Measurements from ENCODE around the gene SLX9.
"Not testable (repeated sequence)": the region's sequence is repeated elsewhere in the genome, so short reads cannot be mapped to it uniquely, and the experiment has no call there.

Gene SLX9

DNA sequence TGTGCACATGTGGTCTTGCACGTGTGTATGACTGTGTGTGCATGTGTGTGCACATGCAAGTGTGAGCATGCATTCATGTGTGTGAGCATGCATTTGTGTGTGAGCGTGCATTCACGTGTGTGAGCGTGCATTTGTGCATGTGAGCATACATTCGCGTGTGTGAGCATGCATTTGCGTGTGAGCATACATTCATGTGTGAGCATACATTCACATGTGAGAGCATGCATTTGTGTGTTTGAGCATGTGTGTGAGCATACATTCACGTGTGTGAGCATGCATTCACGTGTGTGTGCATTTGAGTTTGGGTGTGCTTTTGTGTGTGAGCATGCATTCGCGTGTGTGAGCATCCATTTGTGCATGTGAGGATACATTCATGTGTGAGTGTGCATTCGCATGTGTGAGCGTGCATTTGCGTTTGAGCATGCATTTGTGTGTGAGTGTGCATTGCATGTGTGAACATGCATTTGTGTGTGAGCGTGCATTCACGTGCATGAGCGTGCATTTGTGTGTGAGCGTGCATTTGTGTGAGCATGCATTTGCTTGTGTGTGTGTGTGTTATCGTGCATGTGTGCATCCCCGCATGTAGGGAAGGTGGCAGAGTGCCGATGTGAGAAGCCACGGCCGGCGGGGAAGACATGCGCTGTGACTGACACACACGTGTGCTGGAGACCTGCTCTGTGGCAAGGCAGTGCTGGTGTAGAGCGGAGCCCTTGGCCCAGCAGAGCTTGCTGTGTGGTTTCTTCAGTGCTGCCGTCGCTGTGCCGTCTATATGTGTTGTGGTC is 37.4 kb upstream of the SLX9 start:
- DNase-seq (ENCODE audit: low read depth) = no peak

GRCh38 chr21:44903050-44903685 is 36.7 kb upstream of the SLX9 start:
- DNase-seq (ENCODE audit: low read depth) = no peak

- no peak for DNase-seq (ENCODE audit: low read depth)
These were observed 36.1 kb upstream of the SLX9 start for GRCh38 chr21:44903689-44904088.

DNA sequence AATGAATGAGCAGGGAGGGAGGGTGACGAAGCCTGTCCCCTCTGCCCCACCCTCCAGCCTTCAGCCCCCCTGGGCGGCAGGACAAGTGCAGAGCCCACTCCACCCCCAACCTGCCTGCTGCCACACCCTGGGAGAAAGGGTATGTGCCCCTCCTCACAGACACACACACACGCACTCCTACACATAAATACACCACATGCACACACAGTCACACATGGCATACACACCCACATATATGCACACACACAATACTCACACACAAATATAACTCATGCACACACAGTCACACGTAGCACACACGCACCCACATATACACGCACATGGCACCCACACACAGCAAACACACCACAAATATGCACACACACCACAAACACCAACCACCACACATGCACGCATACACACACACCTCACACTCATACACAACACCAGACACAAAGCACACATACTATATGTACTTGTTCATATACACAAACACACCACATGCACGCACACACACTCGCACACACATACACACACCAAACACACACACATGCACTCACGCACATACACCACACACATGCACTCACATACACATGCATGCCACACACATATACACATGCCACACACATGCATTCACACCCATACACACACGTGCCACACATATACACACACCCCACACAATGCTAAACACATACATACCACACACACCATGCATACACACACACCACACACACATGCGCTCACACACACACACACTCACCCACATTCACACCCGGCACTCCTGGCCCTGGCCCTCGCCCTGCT is 35.5 kb upstream of the SLX9 start:
- no peak for DNase-seq (ENCODE audit: low read depth)

DNA sequence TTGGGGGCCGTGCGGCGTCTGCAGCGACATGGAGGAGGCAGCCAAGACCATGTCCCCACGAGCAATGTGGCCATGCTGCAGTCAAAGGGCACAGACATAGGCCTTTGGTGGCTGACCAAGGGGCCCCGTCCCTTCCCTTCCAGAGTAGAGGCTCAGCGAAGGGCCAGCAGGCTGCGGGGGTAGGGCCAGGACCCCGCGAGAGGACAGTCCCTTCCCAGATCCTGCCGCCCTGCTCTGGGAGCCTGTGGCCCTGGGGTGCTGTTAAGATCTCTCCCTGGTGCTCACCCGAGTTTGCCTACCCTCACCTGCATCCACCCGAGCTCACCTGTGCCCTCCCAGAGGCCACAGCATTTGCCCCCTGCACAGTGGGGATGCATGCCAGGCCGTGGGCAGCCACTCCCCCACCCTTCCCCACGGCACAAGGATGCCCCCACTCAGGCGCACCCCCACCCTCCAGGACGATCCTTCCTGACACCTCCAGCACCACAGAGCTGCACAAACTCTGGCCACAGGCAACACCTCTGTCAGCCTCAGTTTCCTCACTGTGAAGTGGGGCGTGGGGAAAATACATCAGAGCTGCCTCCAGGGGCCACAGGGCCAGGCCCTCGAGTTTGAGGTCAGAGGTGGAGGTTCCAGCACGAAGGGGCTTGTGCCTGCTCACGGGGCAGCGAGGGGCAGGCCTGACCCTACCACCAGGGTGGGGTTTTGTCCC is 34.7 kb upstream of the SLX9 start:
- DNase-seq (ENCODE audit: low read depth) = no peak

DNA sequence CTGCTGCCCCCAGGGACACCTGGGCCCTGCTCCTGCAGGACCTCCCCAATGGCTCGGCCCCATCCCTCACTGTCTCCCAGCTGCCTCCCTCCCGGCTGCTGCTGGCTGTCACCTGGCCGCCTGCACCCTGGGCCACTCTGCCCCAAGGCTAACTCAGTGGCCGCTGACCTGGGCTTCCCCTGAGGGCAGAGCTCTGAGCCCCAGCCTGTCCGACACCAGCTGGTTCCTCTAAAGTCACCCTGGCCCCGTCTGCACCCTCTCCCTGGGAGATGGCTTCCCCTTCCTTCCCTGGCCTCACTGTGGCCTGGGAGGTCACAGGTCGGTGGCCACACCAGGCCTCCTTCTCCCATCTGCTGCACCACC is 34.1 kb upstream of the SLX9 start:
- DNase-seq (ENCODE audit: low read depth) = no peak

DNA sequence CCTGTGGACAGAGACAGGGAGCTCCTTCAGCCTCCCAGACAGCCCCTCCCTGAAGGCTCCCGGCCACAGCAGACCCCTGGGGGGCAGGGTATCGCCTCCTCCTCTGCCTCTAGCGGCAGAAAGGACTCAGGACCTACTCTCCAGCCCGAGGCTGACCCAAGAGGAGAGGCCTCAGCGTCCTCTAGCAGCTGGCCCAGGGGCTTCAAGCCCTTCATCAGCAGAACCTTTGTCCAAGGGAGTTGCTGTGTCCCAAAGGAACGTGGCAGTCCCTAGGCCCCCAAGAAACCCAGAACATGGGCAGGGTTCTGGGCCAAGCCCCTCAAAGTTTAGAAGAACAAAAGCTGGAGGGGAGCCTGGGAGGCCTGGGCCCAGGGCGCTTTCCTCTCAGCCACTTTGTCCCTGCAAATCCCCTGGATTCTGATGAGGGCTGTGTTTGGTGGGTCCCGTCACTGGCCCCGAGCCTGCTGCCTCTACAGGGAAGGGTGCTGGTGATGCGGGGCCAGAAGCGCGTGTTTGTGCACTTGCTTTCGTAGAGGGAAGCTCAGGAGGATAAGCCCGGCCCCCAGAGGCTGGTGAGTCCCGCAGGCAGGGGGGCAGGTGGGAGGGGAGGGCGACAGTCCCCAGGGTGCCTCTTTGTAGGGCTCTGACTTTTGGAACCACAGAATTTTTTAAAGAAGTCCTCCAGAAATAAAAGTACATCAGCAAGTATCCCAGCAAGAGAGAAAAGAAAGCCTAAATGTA is 32.4 kb upstream of the SLX9 start:
- no peak for DNase-seq (ENCODE audit: low read depth)

DNA sequence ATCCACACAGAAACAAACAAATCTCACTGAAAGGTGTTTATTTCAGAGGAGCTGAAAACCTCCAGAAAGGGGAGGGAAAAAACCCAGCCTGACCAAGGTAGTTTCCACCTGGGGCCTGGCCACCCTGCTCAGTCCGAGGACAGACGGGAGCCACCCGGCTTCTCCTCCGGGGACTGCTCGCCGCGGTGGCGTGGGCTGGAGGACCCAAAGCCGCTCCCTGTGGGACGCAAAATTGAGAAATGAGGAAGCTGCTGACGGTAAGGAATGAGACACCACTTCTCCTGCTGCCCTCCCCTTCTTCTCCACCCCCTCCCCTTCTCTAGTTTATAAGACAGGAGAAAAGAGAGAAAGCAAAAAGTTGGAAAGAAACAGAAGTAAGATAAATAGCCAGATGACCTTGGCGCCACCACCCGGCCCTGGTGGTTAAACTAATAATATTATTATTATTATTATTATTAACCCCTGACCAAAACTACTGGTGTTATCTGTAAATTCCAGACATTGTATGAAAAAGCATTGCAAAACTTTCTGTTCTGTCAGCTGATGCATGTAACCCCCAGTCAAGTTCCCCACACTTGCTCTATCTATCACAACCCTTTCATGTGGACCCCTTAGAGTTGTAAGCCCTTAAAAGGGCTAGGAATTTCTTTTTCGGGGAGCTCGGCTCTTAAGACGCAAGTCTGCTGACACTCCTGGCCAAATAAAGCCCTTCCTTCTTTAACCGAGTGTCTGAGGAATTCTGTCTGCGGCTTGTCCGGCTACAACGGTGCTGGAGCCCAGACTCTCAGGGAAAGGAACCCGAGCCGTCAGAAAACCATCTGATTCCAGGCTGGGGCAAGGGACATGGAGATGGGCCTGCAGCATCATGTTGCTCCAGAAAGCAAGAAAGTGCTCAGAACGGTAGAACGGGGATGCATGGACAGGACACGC is 31.6 kb upstream of the SLX9 start:
- no peak for DNase-seq (ENCODE audit: low read depth)

DNA sequence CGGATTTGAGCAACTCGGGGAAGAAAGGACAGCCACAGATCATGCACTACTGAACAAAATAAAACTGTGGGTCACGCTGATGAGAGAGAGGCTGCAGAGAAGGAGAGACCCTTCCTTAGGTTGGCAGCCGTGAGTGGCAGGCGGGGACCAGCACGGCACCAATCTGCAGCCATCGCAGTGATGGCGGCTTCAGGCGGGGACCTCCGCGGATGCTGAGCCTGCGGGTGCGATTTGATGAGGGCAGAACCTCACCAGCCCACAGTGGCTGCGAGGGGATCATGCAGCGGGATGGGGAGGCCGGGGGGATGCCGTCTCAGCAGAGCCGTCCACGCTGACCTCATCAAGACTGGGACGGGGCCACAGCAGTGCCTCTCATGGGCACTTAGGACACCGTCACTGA is 30.9 kb upstream of the SLX9 start:
- DNase-seq (ENCODE audit: low read depth) = no peak

GRCh38 chr21:44909719-44910118 is 30.1 kb upstream of the SLX9 start:
- no peak for DNase-seq (ENCODE audit: low read depth)

DNA sequence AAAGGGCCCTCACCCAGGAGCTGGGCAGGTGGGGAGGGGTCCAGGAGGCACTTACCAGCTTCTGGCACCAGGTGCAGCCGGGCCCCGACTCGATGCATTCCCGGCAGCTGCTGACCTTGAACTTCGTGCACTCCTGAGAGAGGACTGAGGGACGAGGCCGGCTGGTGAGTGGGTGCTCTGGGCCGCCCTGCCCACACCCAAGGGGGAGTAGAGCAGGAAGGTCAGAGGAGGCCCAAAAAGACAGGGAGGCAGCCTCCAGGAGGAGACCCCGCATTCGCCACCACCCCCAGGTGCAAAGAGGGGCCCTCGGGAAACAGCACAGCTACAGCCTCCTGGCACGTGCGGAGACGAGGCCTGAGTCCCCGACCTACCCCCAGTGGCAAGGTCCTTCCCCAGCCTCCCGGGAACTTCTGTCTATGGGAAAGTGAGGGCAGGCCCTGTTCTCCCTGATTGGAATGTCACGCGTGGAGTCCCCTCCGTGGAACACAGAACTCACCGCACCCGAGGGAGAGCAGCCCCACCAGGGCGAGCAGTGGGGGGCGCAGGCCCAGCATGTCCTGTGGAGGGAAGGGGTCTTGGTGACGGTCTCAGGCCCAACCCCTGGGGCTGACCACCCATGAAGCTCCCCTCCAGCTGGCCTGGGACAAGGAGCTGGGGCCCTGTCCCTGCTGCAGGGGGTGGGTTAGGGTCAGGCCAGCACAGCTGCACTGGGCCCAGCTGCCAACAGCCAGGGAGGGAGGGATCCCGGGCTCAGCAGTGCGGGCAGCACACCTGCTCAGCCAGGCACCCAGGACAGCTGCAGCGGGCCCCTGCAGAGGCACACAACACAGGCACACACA is 29.4 kb upstream of the SLX9 start:
- no peak for DNase-seq (ENCODE audit: low read depth)

GRCh38 chr21:44911068-44911383 is 28.8 kb upstream of the SLX9 start:
- DNase-seq (ENCODE audit: low read depth) = no peak

DNA sequence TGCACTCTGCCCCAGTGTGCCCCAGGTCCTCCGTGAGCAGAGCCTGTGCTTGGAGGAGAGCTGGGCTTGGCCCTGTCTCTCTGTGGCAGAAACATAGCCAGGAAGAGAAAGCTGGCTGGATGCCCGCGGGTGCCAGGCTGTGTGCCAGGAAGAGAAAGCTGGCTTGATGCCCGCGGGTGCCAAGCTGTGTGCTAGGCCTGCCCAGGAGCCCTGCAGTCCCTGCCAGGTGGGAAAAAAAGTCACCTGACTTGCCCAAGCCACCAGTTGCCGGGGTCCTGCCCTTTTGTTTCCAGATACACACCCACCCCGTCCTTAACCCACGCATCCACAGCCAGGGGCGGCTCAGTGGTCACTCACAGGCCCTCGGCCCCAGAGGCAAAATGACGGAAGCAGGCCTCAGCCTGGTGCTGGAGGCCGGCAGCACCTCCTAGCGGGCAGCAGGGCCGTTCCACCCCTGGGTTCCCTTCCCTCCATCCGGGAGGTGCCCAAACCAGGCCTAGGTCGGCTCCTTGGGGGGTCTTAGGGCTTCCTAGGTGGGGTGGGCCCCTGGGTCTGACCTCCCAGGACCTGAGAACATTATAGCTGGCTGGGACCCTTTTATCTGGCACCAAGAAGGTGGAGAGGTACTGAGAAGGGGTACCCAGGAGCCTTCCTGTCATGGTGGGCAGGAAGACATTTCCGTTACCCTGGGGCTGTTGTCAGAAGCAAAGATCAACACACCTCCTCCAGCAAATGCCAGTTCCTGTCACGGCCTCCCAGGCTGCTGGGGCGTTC is 28.3 kb upstream of the SLX9 start:
- DNase-seq (ENCODE audit: low read depth) = no peak

DNA sequence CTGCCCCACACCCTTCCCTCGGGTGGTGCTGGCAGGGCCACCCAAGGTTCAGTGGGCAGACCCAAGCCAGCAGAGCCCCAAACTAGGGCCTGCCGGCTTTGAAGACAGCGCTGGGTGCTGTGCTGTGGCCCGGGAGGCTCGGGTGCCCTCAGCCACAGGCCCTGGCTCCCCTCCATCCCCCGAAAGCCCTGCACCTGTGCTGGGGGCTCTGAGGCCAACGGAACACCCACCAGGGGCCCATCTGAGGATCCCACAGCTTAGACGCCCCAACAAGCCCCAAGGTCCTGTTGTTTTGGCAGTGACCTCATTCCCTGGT is 27.7 kb upstream of the SLX9 start:
- no peak for DNase-seq (ENCODE audit: low read depth)

GRCh38 chr21:44912506-44913412 is 27.1 kb upstream of the SLX9 start:
- DNase-seq (ENCODE audit: low read depth) = not testable (repeated sequence)

- DNase-seq (ENCODE audit: low read depth) = no peak
These were observed 26.2 kb upstream of the SLX9 start for GRCh38 chr21:44913425-44914175.

DNA sequence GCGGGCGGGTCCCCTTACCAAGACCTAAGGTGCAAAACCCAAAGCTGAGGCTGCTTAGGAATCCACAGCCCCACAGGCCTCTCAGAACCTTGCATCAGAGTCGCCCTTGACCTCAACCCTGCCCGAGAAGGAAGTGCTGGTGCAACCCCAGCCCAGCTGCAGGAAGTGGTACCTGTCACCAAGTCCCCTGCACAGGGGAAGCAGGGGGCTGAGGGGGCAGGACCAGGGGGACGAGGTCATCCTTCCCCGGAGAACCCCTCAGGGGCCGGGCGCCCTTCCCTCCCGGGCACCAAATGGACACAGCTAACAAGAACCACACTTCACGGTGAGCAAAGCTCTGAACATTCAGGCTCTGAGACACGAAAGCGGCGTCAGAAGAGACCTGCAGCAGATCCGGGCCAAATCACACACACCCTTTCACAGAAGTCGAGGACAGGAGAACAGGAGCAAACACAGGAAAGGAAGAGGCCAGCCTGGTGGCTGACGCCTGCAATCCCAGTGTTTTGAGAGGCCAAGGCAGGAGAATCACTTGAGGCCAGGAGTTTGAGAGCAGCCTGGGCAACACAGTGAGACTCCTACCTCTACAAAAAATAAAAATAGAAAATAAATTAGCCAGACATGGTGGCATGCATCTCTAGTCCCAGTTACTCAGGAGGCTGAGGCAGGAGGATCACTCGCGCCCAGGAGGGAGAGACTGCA is 25.5 kb upstream of the SLX9 start:
- DNase-seq (ENCODE audit: low read depth) = peak; percentile 38

Measured in stimulated activated CD8-positive, alpha-beta memory T cell treated with anti-CD3 and anti-CD28 coated beads, Interleukin-7, amount 100 ng/mL, for 24 hours (primary cell).